Activated CD8-positive, alpha-beta memory T cell treated with anti-CD3 and anti-CD28 coated beads for 4 hours (primary cell): ENCODE results near the gene PRRT3.
"Not testable (repeated sequence)": the region's sequence is repeated elsewhere in the genome, so short reads cannot be mapped to it uniquely, and the experiment has no call there.

Experiments used
- DNase-seq, 2 donors: peaks; one replicate each; pipeline ENCODE4 v3.0.0-alpha.2; 2020; ENCODE audit warnings: low read depth in 2 of 2

PRRT3 gene

DNA sequence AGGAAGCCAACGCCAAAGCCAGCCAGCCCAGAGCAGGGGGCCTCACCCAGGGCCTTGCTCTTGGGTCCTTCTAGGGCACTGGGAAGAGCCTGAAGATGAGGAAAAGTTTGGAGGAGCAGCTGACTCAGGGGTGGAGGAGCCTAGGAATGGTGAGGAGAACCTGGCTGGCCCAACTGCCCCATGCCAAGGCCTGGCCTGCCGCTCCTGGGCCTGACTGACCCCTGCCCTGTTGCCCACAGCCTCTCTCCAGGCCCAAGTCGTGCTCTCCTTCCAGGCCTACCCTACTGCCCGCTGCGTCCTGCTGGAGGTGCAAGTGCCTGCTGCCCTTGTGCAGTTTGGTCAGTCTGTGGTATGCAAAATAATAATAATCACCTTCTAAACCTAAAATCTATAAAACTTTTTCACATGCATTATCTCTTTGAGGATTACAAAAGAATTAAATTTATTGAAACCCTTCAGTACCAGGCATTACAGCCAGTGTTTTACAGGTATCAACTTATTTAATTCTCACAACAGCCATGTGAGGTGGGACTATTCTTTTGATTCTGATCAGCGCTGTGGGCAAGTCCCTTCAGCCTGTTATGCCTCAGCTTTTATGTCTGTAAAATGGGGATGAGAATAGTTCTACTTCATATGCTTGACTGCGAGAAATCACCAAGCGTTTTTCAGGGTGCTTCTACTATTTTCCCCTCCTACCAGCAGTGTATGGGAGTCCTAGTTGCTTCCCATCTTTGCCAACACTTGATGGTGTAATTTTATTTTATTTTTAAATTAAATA lies 33.8 kb downstream of the PRRT3 start:
- DNase-seq, result no peak

GRCh38 chr3:9917820-9918219 lies 34.4 kb downstream of the PRRT3 start:
- no peak for DNase-seq

- no peak for DNase-seq
Observed at GRCh38 chr3:9916734-9917680, 35.2 kb downstream of the PRRT3 start, which contains the start of gene IL17RC. TSS of gene IL17RC (plus strand) at chr3:9917098. CDS start at chr3:9917316, 218 bp downstream.

GRCh38 chr3:9916346-9916733 lies 35.9 kb downstream of the PRRT3 start:
- no peak for DNase-seq

DNA sequence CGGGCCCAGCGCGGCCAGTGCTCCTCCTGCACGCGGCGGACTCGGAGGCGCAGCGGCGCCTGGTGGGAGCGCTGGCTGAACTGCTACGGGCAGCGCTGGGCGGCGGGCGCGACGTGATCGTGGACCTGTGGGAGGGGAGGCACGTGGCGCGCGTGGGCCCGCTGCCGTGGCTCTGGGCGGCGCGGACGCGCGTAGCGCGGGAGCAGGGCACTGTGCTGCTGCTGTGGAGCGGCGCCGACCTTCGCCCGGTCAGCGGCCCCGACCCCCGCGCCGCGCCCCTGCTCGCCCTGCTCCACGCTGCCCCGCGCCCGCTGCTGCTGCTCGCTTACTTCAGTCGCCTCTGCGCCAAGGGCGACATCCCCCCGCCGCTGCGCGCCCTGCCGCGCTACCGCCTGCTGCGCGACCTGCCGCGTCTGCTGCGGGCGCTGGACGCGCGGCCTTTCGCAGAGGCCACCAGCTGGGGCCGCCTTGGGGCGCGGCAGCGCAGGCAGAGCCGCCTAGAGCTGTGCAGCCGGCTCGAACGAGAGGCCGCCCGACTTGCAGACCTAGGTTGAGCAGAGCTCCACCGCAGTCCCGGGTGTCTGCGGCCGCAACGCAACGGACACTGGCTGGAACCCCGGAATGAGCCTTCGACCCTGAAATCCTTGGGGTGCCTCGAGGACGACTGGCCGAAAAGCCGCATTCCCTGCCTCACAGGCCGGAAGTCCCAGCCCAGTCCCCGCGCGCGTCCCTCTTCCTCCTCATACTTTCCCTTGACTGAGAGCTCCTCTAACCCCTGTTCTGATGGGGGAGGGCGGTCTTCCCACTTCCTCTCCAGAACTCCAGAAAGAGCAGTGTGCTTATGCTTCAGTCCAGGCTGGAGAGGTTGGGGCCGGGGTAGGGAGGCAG lies 36.7 kb downstream of the PRRT3 start:
- no peak for DNase-seq

GRCh38 chr3:9914559-9915253 lies 37.5 kb downstream of the PRRT3 start:
- DNase-seq, result no peak

GRCh38 chr3:9914011-9914410 lies 38.2 kb downstream of the PRRT3 start:
- no peak for DNase-seq

- no peak for DNase-seq
Observed at GRCh38 chr3:9913601-9914000, 38.6 kb downstream of the PRRT3 start.

DNA sequence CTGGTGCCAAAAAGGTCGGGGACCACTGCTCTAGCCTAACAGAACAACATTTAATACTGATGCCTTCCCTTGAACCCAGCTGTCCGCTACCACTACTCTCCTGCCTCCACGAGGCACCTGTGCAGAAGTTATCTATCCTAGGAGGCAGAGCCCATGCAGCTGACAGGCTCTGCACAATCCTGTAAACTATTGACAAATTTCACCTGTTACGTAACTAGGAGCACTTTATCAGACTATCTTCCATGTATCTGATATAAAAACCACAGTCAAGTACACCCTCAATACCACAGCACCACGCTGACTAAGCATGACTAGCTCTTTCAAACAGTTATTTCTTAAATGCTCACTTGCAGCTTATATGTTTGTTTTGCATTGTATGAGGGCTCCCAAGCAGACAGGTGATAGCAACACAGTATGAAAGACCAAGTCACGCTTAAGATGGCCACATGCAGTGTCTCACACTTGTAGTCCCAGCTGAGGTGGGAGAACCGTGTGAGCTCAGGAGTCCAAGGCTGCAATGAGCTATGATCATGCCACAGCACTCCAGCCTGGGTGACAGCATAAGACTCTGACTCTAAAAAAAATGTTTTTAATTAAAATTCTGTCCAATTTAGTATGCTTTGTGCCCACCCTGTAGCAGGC lies 39.8 kb downstream of the PRRT3 start:
- no peak for DNase-seq

DNA sequence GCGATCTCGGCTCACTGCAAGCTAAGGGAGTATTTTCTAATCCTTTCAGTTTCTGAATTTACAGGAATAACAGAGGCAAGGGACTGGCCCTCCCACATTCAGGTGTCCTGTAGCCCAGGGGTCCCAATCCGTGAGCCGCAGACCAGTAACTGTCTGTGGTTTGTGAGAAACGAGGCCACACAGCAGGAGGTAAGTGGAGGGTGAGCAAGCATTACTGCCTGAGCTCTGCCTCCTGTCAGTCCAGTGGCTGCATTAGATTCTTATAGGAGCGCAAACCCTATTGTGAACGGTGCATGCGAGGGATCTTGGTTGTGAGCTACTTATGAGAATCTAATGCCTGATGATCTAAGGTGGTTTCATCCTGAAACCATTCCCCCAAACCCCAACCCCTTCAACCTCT lies 40.3 kb downstream of the PRRT3 start:
- no peak for DNase-seq

GRCh38 chr3:9909221-9910013 lies 42.8 kb downstream of the PRRT3 start:
- DNase-seq, result no peak

DNA sequence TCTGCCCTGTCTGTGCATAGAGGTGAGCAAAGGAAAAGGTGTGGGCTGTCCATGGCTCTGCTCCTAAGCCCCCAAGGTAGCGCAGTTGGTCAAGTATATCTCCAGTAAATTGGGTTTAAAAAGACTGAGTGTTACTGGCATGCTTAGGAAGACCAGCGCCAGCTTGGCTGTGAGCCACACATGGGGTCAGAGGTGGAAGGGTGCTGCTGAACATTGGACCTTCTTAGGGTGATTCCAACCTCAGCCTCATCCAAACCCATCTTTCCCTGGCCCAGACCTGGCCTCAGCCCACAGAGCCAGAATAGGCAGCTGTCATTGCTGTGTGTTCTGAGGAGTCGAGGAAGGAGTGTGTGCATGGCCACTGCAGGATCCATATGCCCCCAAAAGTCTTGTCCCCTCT lies 43.9 kb downstream of the PRRT3 start:
- DNase-seq, result no peak

DNA sequence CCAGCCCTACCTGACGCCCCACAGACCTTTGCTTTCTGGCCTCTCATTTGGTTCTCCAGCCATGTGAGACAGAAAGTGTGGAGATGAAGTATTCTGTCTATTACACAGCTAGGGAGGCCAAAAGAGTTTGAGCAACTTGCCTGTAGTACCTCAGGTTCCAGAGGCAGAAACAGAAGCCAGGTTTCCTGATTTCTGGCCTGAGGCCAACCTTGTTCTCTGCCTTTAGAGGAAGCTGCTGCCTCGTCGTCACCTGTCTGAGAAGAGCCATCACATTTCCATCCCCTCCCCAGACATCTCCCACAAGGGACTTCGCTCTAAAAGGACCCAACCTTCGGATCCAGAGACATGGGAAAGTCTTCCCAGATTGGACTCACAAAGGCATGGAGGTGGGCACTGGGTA lies 45.7 kb downstream of the PRRT3 start:
- DNase-seq, result no peak

- DNase-seq, result no peak
Observed at GRCh38 chr3:9903904-9904303, 48.3 kb downstream of the PRRT3 start.

DNA sequence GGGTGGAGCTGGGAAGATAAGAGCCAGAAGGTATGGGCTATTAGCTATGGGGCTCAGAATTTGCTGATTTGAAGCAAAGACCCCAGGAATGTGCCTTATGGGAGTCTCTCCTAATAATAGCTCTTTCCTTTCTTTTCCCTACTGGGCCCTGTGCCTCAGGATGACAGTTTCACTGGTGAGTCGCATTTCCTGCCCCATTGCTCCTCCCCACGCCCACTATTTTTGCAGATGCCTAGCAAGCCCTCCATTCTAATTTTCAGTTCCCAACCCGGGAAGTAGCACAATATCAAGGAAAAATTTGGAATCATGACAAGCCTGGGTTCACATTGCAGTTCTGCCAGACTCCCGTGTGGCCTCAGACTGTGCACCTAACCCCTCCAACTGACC lies 49.0 kb downstream of the PRRT3 start:
- no peak for DNase-seq

- no peak for DNase-seq
Observed at GRCh38 chr3:9902372-9903237, 49.6 kb downstream of the PRRT3 start, which contains the start of gene IL17RE. TSS of gene IL17RE (plus strand) at chr3:9902848. CDS start at chr3:9902933, 85 bp downstream.

DNA sequence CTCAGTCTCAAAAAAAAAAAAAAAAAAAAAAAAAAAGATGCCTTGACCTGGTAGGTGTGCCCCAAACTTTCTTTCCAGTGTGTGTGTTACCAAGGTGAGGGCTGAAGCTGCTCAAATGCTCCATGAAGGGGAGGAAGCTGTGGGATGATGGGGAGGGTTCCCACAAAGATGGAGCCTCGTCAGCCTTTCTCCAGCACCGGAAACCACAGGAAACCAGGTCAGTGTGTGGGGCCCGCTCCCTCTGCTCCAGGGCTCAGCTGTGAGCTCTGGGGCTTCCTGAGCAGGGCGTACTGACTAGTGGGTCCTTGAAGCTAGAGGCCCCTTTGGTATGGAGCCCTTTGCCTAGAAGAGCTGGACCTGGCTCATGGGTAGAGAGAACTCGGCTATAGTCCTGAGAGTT lies 50.2 kb downstream of the PRRT3 start:
- DNase-seq, result no peak

DNA sequence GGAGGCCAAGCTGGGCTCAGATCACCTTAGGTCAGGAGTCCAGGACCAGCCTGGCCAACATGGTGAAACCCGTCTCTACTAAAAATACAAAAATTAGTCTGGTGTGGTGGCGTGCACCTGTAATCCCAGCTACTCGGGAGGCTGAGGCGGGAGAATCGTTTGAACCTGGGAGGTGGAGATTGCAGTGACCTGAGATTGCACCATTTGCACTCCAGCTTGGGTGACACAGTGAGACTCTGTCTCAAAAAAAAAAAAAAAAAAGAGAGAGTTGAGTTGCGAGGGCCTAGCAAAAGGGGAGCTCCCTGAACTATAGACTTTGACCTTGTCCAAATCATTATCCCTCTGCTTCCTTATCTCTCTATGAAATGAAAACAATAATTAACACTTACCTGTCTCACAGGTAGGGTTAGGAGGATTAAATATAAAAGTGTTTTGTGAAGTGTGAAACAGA lies 51.2 kb downstream of the PRRT3 start:
- not testable (repeated sequence) for DNase-seq
